K562 (cell line): ENCODE results near the gene GGT5. TPM values are rescaled to one million over a fixed set of nuclear protein-coding genes. Genes with fewer than 3 reads are reported as not detected.

ENCODE experiments used
- ATAC-seq: fragments of 200-7000 bp; cut with Tn5 transposase; 3 replicates; pipeline ENCODE4 v1.9.1; 2020; ENCODE audit warnings: moderate library complexity
- BruUV-seq: library from RNA; stranded (reverse); fragments of 400-500 nt; replicated peaks from 2 replicates; lab custom pipeline; 2021; lab: Mats Ljungman, UMichigan
- CTCF ChIA-PET: fragments of 300-600 bp; formaldehyde crosslinking; extraction: SDS; loops from one replicate; lab custom pipeline; 2021; ENCODE audit warnings: low intra/inter-chr PET ratio; lab: Yijun Ruan, JAX
- POLR2A ChIA-PET: fragments of 300-600, 350-650 bp; sonication (Branson Sonifier 250); formaldehyde crosslinking; extraction: SDS; loops from one replicate; lab custom pipeline; 2021; ENCODE audit warnings: antibody characterized with exemption, inconsistent platforms; lab: Yijun Ruan, JAX
- DNase-seq, 4 experiments: peaks; one replicate each; pipeline versions ENCODE4 v3.0.0 to v3.0.0-alpha.2; 2011 to 2018; ENCODE audit warnings: low spot score in 3 of 4, mixed read lengths in 3 of 4; ENCODE audit errors: extremely low read depth in 1 of 4
- FAIRE-seq: peaks from 2 replicates; lab custom pipeline; 2011; peaks lifted over from hg19 to GRCh38; lab: Jason Lieb, UNC
- H2AFZ ChIP-seq: 2 replicates; pipeline ENCODE4 v1.6.0; 2011; ENCODE audit warnings: low read depth, low read length, control low read depth, inconsistent platforms
- H3K27ac ChIP-seq: fragments of 200-600 bp; 3 replicates; pipeline ENCODE4 v1.8.0; 2011; ENCODE audit warnings: low read depth, mild to moderate bottlenecking, control low read depth, inconsistent platforms, low read length, moderate library complexity, mixed read lengths; ENCODE audit errors: extremely low read depth
- H3K27me3 ChIP-seq, 2 experiments: fragments of 300-600 bp in 1 of 2; 2 replicates in 1 of 2; 3 replicates in 1 of 2; pipeline versions ENCODE4 v1.6.0 to v1.8.0; 2011; ENCODE audit warnings: inconsistent platforms in 2 of 2, low read length in 2 of 2, mild to moderate bottlenecking in 1 of 2, mixed read lengths in 1 of 2, moderate library complexity in 1 of 2; ENCODE audit not compliant: control insufficient read depth in 2 of 2, insufficient read depth in 2 of 2
- H3K36me3 ChIP-seq: fragments of 300-600 bp; 3 replicates; pipeline ENCODE4 v1.8.0; 2011; ENCODE audit warnings: mild to moderate bottlenecking, low read length, inconsistent platforms; ENCODE audit not compliant: control insufficient read depth, insufficient read depth
- H3K4me1 ChIP-seq, 2 experiments: fragments of 200-600 bp in 1 of 2; replicated peaks in 1 of 2; 2 replicates in 1 of 2; 3 replicates in 1 of 2; pipeline versions ENCODE4 v1.5.1 to v1.8.0; 2011; ENCODE audit warnings: inconsistent platforms in 2 of 2, low read length in 2 of 2, mild to moderate bottlenecking in 1 of 2, mixed read lengths in 1 of 2, moderate library complexity in 1 of 2; ENCODE audit not compliant: control insufficient read depth in 2 of 2, insufficient read depth in 2 of 2
- H3K4me2 ChIP-seq: 2 replicates; pipeline ENCODE4 v1.6.1; 2011; ENCODE audit warnings: low read length, control low read depth, inconsistent platforms, mixed read lengths; ENCODE audit not compliant: insufficient read depth
- H3K4me3 ChIP-seq: fragments of 200-600 bp; sonication (generic), shearing (Covaris generic); 2 replicates; pipeline ENCODE4 v1.5.1; 2016; ENCODE audit warnings: control low read depth, inconsistent platforms
- H3K79me2 ChIP-seq: fragments of 200-600 bp; 3 replicates; pipeline ENCODE4 v1.8.0; 2011; ENCODE audit warnings: low read length, inconsistent platforms; ENCODE audit not compliant: control insufficient read depth, insufficient read depth
- H3K9ac ChIP-seq, 2 experiments: 2 replicates each; pipeline versions ENCODE4 v1.6.0 to v1.6.1; 2011; ENCODE audit warnings: low read depth in 2 of 2, low read length in 2 of 2, control low read depth in 1 of 2, inconsistent platforms in 1 of 2, mild to moderate bottlenecking in 1 of 2, mixed read lengths in 1 of 2; ENCODE audit not compliant: insufficient read depth in 1 of 2
- H3K9me1 ChIP-seq: one replicate; pipeline ENCODE4 v1.6.0; 2011; ENCODE audit warnings: inconsistent platforms, mild to moderate bottlenecking, low read length, moderate library complexity; ENCODE audit not compliant: control insufficient read depth, insufficient read depth
- H3K9me3 ChIP-seq: replicated peaks from 2 replicates; pipeline ENCODE4 v1.5.1; 2011; ENCODE audit warnings: low read depth, low read length, inconsistent platforms; ENCODE audit not compliant: control insufficient read depth, insufficient read depth
- H4K20me1 ChIP-seq: replicated peaks from 2 replicates; pipeline ENCODE4 v1.6.1; 2011; ENCODE audit warnings: low read length, inconsistent platforms, mixed read lengths; ENCODE audit not compliant: control insufficient read depth, insufficient read depth
- ARID3B ChIP-seq: fragments of 250-450 bp; sonication (Bioruptor Pico); IDR thresholded peaks from 2 replicates; pipeline ENCODE4 v1.4.0; 2020; ENCODE audit warnings: borderline replicate concordance
- CREBBP ChIP-seq: IDR thresholded peaks from one replicate; pipeline ENCODE4 v1.6.1; 2012; ENCODE audit warnings: low read depth, mild to moderate bottlenecking, control low read depth, inconsistent platforms, low read length
- GATAD2A ChIP-seq: fragments of 450-650 bp; IDR thresholded peaks from 2 replicates; pipeline ENCODE4 v1.6.1; 2017
- PRDM10 ChIP-seq: fragments of 450-650 bp; IDR thresholded peaks from 2 replicates; pipeline ENCODE4 v1.6.1; 2018; ENCODE audit not compliant: partially characterized antibody
- RERE ChIP-seq: sonication (generic); formaldehyde crosslinking; IDR thresholded peaks from 2 replicates; pipeline ENCODE4 v1.8.0; 2023; ENCODE audit warnings: missing genetic modification reagents, mild to moderate bottlenecking, borderline replicate concordance
- ZBTB26 ChIP-seq: fragments of 450-650 bp; formaldehyde crosslinking; IDR thresholded peaks from 2 replicates; pipeline ENCODE4 v1.4.0; 2022; ENCODE audit warnings: missing genetic modification characterization
- ZNF277 ChIP-seq: fragments of 250-450 bp; sonication (Bioruptor Pico); IDR thresholded peaks from 2 replicates; pipeline ENCODE4 v1.8.0; 2022; ENCODE audit warnings: inconsistent platforms, mild to moderate bottlenecking, moderate library complexity, borderline replicate concordance
- ZNF707 ChIP-seq: fragments of 250-450 bp; sonication (Bioruptor Pico); conservative IDR thresholded peaks from 2 replicates; pipeline ENCODE4 v1.8.0; 2022; ENCODE audit warnings: inconsistent platforms, mild to moderate bottlenecking, moderate library complexity
- WGBS: fragments of 100-300 bp; shearing (Covaris generic); methylation state at CpG from one replicate; pipeline ENCODE4 v1.1.6; 2016; ENCODE audit warnings: low coverage, mixed read lengths; ENCODE audit not compliant: insufficient coverage; ENCODE audit errors: missing lambda C conversion rate; 5-methylcytosine and 5-hydroxymethylcytosine counted together
- in situ Hi-C: fragments of 300-500 bp; cut with MboI; formaldehyde crosslinking; loops from 4 replicates; pipeline ENCODE4 v1.15.0; 2018; ENCODE audit warnings: inconsistent platforms, mixed read lengths
- intact Hi-C: fragments of 100-400 bp; cut with micrococcal nuclease; formaldehyde crosslinking; loops from 2 replicates; pipeline ENCODE4 v1.14.2; 2022
- polyA plus RNA-seq, 8 experiments: library from polyadenylated mRNA; depleted of rRNA in 4 of 8; stranded (reverse) in 5 of 8; unstranded in 3 of 8; fragments of >200 nt; fragmentation: Nextera tagmentation in 2 of 8; fragmentation: Illumina TruSeq in 1 of 8; extraction: Ambion mirVana in 2 of 8; extraction: Trizol in 1 of 8; gene quantifications; 2 replicates each; pipeline versions ENCODE4 v1.2.1 to v1.2.3, GENCODE V29; 2011 to 2014; ENCODE audit warnings: inconsistent platforms in 1 of 8, missing spikeins in 1 of 8
- total RNA-seq, 7 experiments: library from RNA; depleted of rRNA in 6 of 7; stranded (reverse); fragments of >200 nt in 6 of 7; fragmentation: Illumina TruSeq in 2 of 7; extraction: Trizol in 2 of 7; gene quantifications; 2 replicates each; pipeline versions ENCODE4 v1.2.1 to v1.2.3, GENCODE V29; 2011 to 2021; ENCODE audit warnings: low replicate concordance in 1 of 7

Gene GGT5
- total and polyA plus RNA-seq, 9 of the 15 experiments (the other 6 are each of a cell fraction or from before 2014, with no cell fraction given), result 0.07 to 0.69 (median 0.18) TPM; not detected in 4

- intact Hi-C loops, result no loop called here
- no peak for FAIRE-seq
- CTCF ChIA-PET, result no interaction called here
- no peak for TF ChIP-seq ZNF707 (CRISPR knock-in tag)
- TF ChIP-seq PRDM10, result no peak
- TF ChIP-seq ARID3B (CRISPR knock-in tag), result no peak
- no peak for TF ChIP-seq ZNF277 (CRISPR knock-in tag)
- TF ChIP-seq GATAD2A, result no peak
- TF ChIP-seq CREBBP, result no peak
- TF ChIP-seq ZBTB26, result no peak
- TF ChIP-seq RERE (CRISPR knock-in tag), result no peak
Measured at GRCh38 chr22:24289114-24289513, 44.2 kb upstream of the GGT5 start.

More at GRCh38 chr22:24289114-24289513, 44.2 kb upstream of the GGT5 start:
- no peak overlapping the region for H3K4me2 ChIP-seq
- no peaks in the 10 kb centered on the region for H3K9me1 ChIP-seq
- H3K27me3 ChIP-seq, result no peaks in the 10 kb centered on the region
- H2AFZ ChIP-seq, result no peak overlapping the region
- H3K4me3 ChIP-seq, result no peak overlapping the region
- peaks cover 0 to 24% of the 10 kb centered on the region in 2 experiments; a peak in 3 of 5 replicates for H3K4me1 ChIP-seq
- BruUV-seq, result no TSS peak
- DNase-seq, result no peak
- peak overlapping the region; percentile 23; the same call in 1 of the 3 replicates for H3K27ac ChIP-seq
- no peak overlapping the region for H3K9ac ChIP-seq
- no peak for ATAC-seq
- 31% methylated on average over 4 of the region's 4 CpGs for WGBS
- no peaks in the 10 kb centered on the region for H3K9me3 ChIP-seq
- POLR2A ChIA-PET, result no interaction called here
- H3K79me2 ChIP-seq, result peaks cover 57% of the 10 kb centered on the region
- H4K20me1 ChIP-seq, result no peaks in the 10 kb centered on the region
- in situ Hi-C loops, result no loop called here
- no peaks in the 10 kb centered on the region for H3K36me3 ChIP-seq
